Trophoblast cell (in vitro differentiated cells and primary cell): Measurements from ENCODE around the gene SMYD3.
A peak's percentile ranks its signal among the peaks of the same experiment; 100 is the strongest.

Experiments
- DNase-seq, 2 donors: peaks; one replicate each; pipeline ENCODE4 v3.0.0-alpha.2; 2016
- H2AFZ ChIP-seq: 2 replicates; pipeline ENCODE4 v1.6.1; 2013; ENCODE audit warnings: low read length, moderate library complexity, mild to moderate bottlenecking; ENCODE audit not compliant: insufficient read depth, poor library complexity
- H2AK5ac ChIP-seq: 2 replicates; pipeline ENCODE4 v1.6.1; 2013; ENCODE audit warnings: mild to moderate bottlenecking, low read length
- H2BK120ac ChIP-seq: 2 replicates; pipeline ENCODE4 v1.6.1; 2013; ENCODE audit warnings: low read length, mild to moderate bottlenecking, moderate library complexity; ENCODE audit not compliant: insufficient read depth, poor library complexity
- H2BK12ac ChIP-seq: 2 replicates; pipeline ENCODE4 v1.6.1; 2013; ENCODE audit warnings: mild to moderate bottlenecking, low read length, moderate library complexity
- H2BK5ac ChIP-seq: 2 replicates; pipeline ENCODE4 v1.6.1; 2013; ENCODE audit warnings: low read length, low read depth, moderate library complexity, mild to moderate bottlenecking; ENCODE audit not compliant: poor library complexity
- H3K14ac ChIP-seq: 2 replicates; pipeline ENCODE4 v1.6.1; 2013; ENCODE audit warnings: mild to moderate bottlenecking, low read length
- H3K18ac ChIP-seq: 2 replicates; pipeline ENCODE4 v1.6.1; 2013; ENCODE audit warnings: mild to moderate bottlenecking, low read length
- H3K23ac ChIP-seq: 2 replicates; pipeline ENCODE4 v1.6.1; 2013; ENCODE audit warnings: low read length
- H3K27ac ChIP-seq: 2 replicates; pipeline ENCODE4 v1.5.1; 2013; ENCODE audit warnings: low read depth, mild to moderate bottlenecking, inconsistent platforms, low read length, moderate library complexity
- H3K27me3 ChIP-seq: 2 replicates; pipeline ENCODE4 v1.6.1; 2013; ENCODE audit warnings: inconsistent platforms, mild to moderate bottlenecking, low read length, moderate library complexity; ENCODE audit not compliant: insufficient read depth
- H3K36me3 ChIP-seq, 2 experiments: 1 replicate in 1 of 2; 2 replicates in 1 of 2; pipeline ENCODE4 v1.6.1; 2013; ENCODE audit warnings: low read length in 2 of 2, mild to moderate bottlenecking in 2 of 2, moderate library complexity in 1 of 2; ENCODE audit not compliant: insufficient read depth in 2 of 2, control insufficient read depth in 1 of 2
- H3K4ac ChIP-seq: 2 replicates; pipeline ENCODE4 v1.6.1; 2013; ENCODE audit warnings: low read depth, mild to moderate bottlenecking, low read length, moderate library complexity
- H3K4me1 ChIP-seq, 2 experiments: 1 replicate in 1 of 2; 2 replicates in 1 of 2; pipeline ENCODE4 v1.6.1; 2013; ENCODE audit warnings: low read length in 2 of 2, mild to moderate bottlenecking in 2 of 2, moderate library complexity in 1 of 2; ENCODE audit not compliant: insufficient read depth in 2 of 2, control insufficient read depth in 1 of 2
- H3K4me2 ChIP-seq: 2 replicates; pipeline ENCODE4 v1.6.1; 2013; ENCODE audit warnings: inconsistent platforms, mild to moderate bottlenecking, low read length, moderate library complexity
- H3K4me3 ChIP-seq: 2 replicates; pipeline ENCODE4 v1.5.1; 2013; ENCODE audit warnings: mild to moderate bottlenecking, low read depth, low read length, inconsistent platforms
- H3K79me1 ChIP-seq: one replicate; pipeline ENCODE4 v1.6.1; 2013; ENCODE audit warnings: low read length
- H3K79me2 ChIP-seq: 2 replicates; pipeline ENCODE4 v1.6.1; 2013; ENCODE audit warnings: low read length, mild to moderate bottlenecking; ENCODE audit not compliant: control insufficient read depth, insufficient read depth, poor library complexity
- H3K9ac ChIP-seq: 2 replicates; pipeline ENCODE4 v1.6.1; 2013; ENCODE audit warnings: mild to moderate bottlenecking, low read length
- H3K9me3 ChIP-seq: 2 replicates; pipeline ENCODE4 v1.6.1; 2013; ENCODE audit warnings: low read depth, mild to moderate bottlenecking, control low read depth, inconsistent platforms, low read length; ENCODE audit not compliant: insufficient read depth
- H4K12ac ChIP-seq: 2 replicates; pipeline ENCODE4 v1.6.1; 2013; ENCODE audit warnings: low read depth, mild to moderate bottlenecking, low read length, moderate library complexity
- H4K8ac ChIP-seq: 2 replicates; pipeline ENCODE4 v1.6.1; 2013; ENCODE audit warnings: low read depth, mild to moderate bottlenecking, low read length, moderate library complexity
- H4K91ac ChIP-seq: one replicate; pipeline ENCODE4 v1.6.1; 2013; ENCODE audit warnings: low read depth, mild to moderate bottlenecking, low read length, moderate library complexity
- whole genome bisulfite sequencing: extraction: QIAGEN DNeasy Blood & Tissue Kit; methylation state at CpG from one replicate; pipeline ENCODE4 v1.1.7; 2013; ENCODE audit warnings: missing lambda C conversion rate; ENCODE audit not compliant: insufficient read length, insufficient coverage; ENCODE audit errors: extremely low coverage; 5-methylcytosine and 5-hydroxymethylcytosine counted together

Gene SMYD3

GRCh38 chr1:245773344-245773743 is 733.7 kb downstream of the SMYD3 start:
- peak overlapping the region; percentile 61 for H3K14ac ChIP-seq
- no peaks in the 10 kb centered on the region for H3K36me3 ChIP-seq
- H3K9ac ChIP-seq: no peak overlapping the region
- no peak overlapping the region for H3K4me3 ChIP-seq
- no peak for DNase-seq
- H3K4me1 ChIP-seq: no peaks in the 10 kb centered on the region
- H3K23ac ChIP-seq: no peak overlapping the region
- H4K8ac ChIP-seq: peak overlapping the region; percentile 73
- no peaks in the 10 kb centered on the region for H3K9me3 ChIP-seq
- H2BK12ac ChIP-seq: peak overlapping the region; percentile 64
- no peak overlapping the region for H4K12ac ChIP-seq
- no peak overlapping the region for H3K18ac ChIP-seq
- H3K4me2 ChIP-seq: no peak overlapping the region
- no peaks in the 10 kb centered on the region for H3K79me2 ChIP-seq
- H2BK120ac ChIP-seq: peak overlapping the region; percentile 72
- H3K79me1 ChIP-seq: peaks cover 3% of the 10 kb centered on the region
- H3K4ac ChIP-seq: no peak overlapping the region
- H4K91ac ChIP-seq: no peak overlapping the region
- H2BK5ac ChIP-seq: peak overlapping the region; percentile 21
- no peak overlapping the region for H2AFZ ChIP-seq
- H3K27me3 ChIP-seq: no peaks in the 10 kb centered on the region
- H2AK5ac ChIP-seq: no peak overlapping the region
- no peak overlapping the region for H3K27ac ChIP-seq
- WGBS: no CpG with 5 or more reads among the region's 3 CpGs

GRCh38 chr1:245772739-245773138 is 734.3 kb downstream of the SMYD3 start:
- Histone ChIP-seq H2BK5ac (no peak overlapping the region), H3K9ac (no peak overlapping the region), H3K4me3 (no peak overlapping the region), H3K4me2 (no peak overlapping the region), H3K18ac (no peak overlapping the region), H3K27ac (no peak overlapping the region), H2AFZ (no peak overlapping the region), H3K27me3 (no peaks in the 10 kb centered on the region), H3K23ac (no peak overlapping the region), H3K9me3 (no peaks in the 10 kb centered on the region), H3K79me1 (peaks cover 3% of the 10 kb centered on the region), H4K91ac (no peak overlapping the region), H4K8ac (no peak overlapping the region), H3K79me2 (no peaks in the 10 kb centered on the region), H2AK5ac (no peak overlapping the region), H3K36me3 (no peaks in the 10 kb centered on the region), H3K4me1 (no peaks in the 10 kb centered on the region), H2BK120ac (no peak overlapping the region), H4K12ac (no peak overlapping the region), H3K14ac (no peak overlapping the region), H2BK12ac (no peak overlapping the region), H3K4ac (no peak overlapping the region)
- WGBS: no CpG with 5 or more reads among the region's 1 CpG
- DNase-seq: peak in 1 of 2 donors; percentile 42

- Histone ChIP-seq H4K91ac (no peak overlapping the region), H3K23ac (no peak overlapping the region), H3K79me2 (no peaks in the 10 kb centered on the region), H3K9me3 (no peaks in the 10 kb centered on the region), H2AK5ac (no peak overlapping the region), H3K36me3 (no peaks in the 10 kb centered on the region), H2BK120ac (no peak overlapping the region), H2AFZ (no peak overlapping the region), H2BK5ac (no peak overlapping the region), H3K4ac (no peak overlapping the region), H3K4me1 (no peaks in the 10 kb centered on the region), H3K18ac (no peak overlapping the region), H3K79me1 (peaks cover 3% of the 10 kb centered on the region), H3K9ac (no peak overlapping the region), H3K27me3 (no peaks in the 10 kb centered on the region), H3K4me2 (no peak overlapping the region), H4K12ac (no peak overlapping the region), H4K8ac (no peak overlapping the region), H3K27ac (no peak overlapping the region), H2BK12ac (no peak overlapping the region), H3K4me3 (no peak overlapping the region), H3K14ac (no peak overlapping the region)
- no CpG with 5 or more reads among the region's 1 CpG for WGBS
- peak in 1 of 2 donors; percentile 38 for DNase-seq
These were observed 734.8 kb downstream of the SMYD3 start for GRCh38 chr1:245772325-245772724.

GRCh38 chr1:245771511-245772281 is 735.4 kb downstream of the SMYD3 start:
- DNase-seq: peak; percentile 74 to 93
- Histone ChIP-seq H3K4me1 (no peaks in the 10 kb centered on the region), H2BK12ac (no peak overlapping the region), H2BK5ac (no peak overlapping the region), H3K79me2 (no peaks in the 10 kb centered on the region), H3K4me2 (no peak overlapping the region), H3K18ac (no peak overlapping the region), H3K4ac (no peak overlapping the region), H4K8ac (no peak overlapping the region), H3K14ac (no peak overlapping the region), H4K12ac (no peak overlapping the region), H4K91ac (no peak overlapping the region), H2AK5ac (no peak overlapping the region), H3K27me3 (no peaks in the 10 kb centered on the region), H3K23ac (no peak overlapping the region), H3K9me3 (no peaks in the 10 kb centered on the region), H2BK120ac (no peak overlapping the region), H3K27ac (no peak overlapping the region), H3K79me1 (peaks cover 3% of the 10 kb centered on the region), H3K36me3 (no peaks in the 10 kb centered on the region), H2AFZ (no peak overlapping the region), H3K4me3 (no peak overlapping the region), H3K9ac (no peak overlapping the region)
- no CpG with 5 or more reads among the region's 5 CpGs for WGBS
